EL (cell line): ENCODE measurements around the gene NDUFB2.

ENCODE experiments used
- DNase-seq: peaks from one replicate; pipeline ENCODE4 v3.0.0-alpha.2; 2016

NDUFB2 gene

DNA sequence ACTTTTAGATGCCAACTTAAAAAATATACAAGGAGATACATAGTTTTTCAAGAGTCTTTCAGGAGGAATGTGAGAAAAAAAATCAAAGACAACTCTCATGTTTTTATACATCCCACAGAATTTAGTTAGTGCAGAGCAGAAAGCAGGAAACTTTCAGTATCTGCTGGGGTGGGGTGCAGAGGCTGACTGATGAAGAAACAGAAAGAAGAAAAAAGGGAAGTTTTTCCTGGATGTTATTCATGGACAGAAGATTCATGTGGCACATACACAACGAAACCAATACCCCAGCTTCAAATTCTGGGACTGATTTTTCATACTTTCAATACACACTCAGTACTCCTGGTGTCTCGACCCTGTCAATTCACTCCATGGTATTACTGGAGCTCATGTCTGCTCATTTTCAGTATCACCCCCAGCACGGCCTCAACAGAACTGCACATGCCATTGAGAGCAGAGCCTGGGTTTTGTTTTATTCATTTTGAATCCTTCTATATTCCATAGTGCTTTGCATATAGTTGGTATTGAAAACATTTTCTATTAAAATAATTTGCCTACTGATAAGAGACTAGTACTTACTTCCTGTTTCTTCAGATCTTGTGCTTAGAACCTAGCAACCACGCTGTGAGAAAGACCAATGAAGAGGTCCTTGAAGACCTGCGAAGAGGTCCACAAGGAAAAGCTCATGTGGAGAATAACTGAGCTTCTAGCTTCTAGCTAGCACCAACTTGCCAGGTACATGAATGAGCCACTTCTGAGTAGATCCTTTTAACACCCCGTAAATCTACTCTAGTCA lies 49.0 kb downstream of the NDUFB2 start:
- DNase-seq: no peak

DNA sequence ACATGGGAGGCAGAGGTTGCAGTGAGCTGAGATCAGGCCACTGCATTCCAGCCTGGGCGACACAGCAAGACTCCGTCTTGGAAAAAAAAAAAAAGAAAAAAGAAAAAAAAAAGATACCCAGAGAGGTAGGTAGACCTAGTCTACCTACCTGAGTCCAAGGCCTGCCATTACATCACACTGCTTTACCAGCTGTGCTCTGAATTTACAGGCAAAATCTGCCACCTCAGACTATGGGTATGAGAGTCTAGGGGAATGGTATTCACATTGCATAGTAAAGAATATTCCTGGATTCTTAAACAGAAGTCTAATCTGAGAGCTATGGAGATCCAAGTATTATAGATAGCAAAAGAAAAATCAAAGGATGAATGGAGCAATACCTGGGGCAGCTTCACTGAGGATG lies 50.2 kb downstream of the NDUFB2 start:
- no peak for DNase-seq

DNA sequence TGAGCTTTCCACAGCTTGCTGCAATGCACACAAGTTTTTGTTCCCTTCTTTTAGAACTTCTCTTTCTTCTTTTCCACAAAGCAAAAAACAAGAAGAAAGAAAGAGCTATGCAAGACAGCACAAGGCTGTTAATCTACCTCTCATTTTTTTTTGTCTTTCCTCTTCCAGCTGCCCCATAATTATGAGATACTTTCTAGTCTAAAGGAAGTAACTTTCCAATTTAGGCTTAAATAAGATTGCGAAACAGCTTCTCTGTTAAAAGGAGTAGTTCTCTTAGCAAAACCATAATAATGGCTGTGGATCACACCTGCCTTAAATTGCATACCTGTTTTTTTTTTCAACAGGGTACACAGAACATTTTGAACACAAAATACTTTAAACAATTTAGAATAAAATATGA lies 56.0 kb downstream of the NDUFB2 start:
- DNase-seq: no peak

DNA sequence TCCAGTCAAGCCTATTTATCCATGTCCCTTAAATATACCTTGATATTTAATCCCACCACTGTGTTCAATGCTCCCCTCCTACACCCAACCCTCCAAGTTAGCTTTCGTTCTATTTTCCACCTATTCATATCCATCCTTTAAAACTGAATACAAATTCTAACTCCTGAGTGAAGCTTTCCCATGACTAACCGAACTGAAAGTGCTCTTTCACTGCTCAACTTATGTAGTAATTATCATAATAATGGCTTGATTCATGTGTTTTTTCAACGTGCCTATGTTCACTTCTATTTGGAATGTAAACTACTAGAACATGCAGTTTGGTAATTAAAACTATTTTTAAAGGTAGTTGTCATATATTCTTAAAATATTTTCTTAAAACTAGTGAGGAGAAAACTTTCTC lies 58.0 kb downstream of the NDUFB2 start:
- no peak for DNase-seq
